Epidermal melanocyte (primary cell): ENCODE data around the gene PLA2G6.
"Not testable (repeated sequence)": the region's sequence is repeated elsewhere in the genome, so short reads cannot be mapped to it uniquely, and the experiment has no call there.

Experiments used
- DNase-seq: peaks from one replicate; pipeline ENCODE4 v3.0.0; 2011; ENCODE audit warnings: low spot score; ENCODE audit not compliant: insufficient read length

The PLA2G6 gene

DNA sequence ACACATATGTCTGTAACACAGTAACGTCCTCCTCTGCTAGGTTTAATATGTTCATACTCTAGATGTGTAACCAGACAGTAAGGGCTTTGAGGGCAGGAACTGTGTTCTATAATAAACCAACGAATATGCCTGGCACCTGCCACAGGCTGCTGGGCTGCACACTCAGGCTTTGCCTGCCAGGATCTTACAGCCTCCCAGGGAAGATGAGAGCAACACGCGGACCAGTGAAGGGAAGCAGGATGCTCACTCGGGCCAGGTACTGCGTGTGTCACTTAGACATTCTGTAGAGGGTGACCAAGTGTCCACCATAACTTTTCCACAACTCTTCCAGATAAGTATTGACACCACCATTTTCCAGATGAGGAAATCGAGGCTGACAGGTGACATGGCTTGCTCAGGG, 49.5 kb downstream of the PLA2G6 start:
- no peak for DNase-seq

DNA sequence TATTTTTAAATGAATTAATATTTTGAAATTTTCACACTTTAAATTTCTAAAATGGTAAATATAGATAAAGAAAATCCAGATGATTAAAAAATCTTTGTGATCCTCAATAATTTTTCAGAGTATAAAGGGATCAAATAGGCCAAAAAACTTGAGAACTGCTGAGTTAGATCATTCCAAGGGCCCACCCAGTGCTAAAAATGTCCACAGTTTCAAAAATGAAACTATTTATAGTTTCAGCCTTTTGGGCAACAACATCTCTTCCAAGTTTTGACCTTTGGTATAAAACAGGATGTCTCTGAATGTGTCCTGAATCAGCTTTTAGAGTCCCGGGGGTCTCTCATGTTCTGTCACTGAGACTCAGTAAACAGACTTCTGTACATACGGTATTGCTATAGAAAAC, 50.2 kb downstream of the PLA2G6 start:
- DNase-seq: no peak

DNA sequence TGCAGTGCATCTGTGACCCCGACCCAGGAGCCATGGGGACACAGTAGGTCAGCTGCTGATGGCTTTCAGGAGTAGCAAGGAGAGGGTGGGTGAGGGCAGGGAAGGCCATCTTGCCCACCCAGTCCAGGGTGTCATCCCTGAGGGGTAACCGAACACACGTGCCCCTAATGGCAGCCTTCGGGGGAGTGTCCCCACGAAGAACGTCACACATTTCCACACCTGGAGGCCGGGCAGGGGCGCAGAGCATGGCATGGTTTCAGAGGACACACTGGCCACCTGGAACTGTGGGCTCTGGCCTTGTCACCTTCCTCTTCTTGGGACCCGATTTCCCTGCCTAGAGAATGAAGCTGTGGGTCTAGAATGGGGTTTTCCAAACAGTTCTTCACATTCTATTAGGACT, 51.8 kb downstream of the PLA2G6 start:
- no peak for DNase-seq

DNA sequence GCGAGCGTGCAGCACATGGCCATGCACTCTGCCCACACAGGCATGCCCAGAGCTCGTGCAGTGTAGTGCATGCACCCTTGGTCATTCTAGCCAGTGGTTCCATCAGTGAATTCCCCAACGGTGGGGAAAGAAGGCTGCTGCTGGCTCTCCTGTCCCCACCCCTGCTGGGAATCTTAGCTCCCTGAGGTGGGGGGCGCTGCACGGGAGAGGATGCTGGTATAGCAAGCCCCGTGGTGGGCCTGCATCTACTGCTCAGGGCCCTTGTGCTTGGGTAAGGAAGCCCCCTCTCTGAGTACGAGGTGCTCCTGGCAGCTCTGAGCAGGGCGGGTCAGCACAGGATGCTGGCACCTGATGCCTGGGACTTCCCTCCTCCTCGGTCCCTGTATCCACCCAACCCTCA, 52.6 kb downstream of the PLA2G6 start:
- no peak for DNase-seq

DNA sequence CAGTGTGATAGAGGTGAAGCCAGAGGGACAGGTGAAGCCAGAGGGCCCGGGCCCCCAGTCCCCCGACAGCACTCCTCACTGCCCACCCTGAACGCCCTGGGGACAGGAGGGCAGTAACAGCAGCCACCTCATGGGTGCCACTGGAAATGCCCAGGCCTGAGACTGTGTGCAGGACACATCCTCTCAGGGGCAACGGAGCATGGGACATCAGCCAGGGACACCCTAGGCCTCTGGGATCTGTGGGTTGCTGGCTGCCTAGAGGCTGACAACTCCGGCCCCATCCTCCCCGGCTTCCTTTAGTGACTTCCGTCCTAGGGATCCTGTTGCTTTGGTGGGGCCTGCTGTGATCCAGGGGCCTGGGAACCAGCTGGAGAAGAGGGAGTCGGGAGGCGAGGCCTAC, 53.8 kb downstream of the PLA2G6 start:
- no peak for DNase-seq

DNA sequence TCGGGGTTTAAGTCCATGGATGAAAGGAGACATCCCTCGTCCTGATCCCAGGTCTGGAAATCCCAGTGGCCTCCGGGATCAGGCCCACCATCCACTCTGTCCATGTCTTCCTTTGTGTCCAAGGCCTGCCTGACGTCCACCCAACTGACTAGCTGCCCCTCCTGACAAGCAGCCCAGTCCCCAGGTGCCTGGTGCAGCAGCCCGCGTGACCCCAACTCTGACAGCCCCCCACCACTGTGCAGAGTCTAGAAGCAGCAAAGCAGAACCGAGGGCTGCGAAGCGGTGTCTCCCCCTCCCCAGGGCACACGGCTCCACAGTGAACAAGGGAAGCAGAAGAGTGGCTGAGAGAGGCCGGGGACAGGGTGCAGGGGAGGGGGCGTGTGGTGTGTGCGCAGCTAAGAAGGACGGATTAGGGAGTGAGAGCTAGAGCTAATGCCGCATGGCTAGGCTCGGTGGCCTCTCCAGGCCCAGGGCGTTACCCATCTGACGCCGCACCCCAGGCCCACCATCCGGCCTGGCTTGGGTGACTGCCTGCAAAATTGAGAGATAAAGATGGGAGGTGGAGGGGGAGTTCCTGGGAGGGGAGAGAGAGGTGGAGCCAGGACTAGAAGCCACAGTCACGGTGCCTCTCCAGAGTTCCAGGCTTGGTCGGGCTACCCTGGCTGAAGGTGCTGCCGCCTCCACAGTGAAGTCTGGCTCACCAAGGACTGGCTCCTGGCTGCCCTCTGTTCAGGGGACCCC, 54.5 kb downstream of the PLA2G6 start:
- DNase-seq: no peak

DNA sequence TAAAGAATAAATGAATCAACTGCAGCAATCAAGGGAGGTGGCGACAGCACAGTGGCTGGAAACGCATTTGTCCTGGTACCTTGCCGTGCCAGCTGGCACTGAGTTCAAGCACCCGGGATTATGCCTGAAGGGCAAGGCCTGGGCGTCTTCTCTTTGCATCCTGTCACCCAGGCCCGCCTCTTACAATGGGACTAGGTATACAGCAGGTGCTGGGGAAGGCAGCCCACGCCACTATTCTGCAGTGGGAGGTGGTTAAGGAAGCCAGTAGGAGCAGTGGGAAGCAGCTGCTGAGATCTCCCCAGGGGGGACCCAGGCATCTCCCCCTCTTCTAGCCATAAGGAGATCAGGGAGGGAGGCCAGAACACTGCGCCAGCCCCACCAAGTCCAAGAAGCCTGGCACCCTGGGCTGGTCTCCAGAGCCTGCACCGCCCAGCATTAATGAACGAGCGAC, 55.9 kb downstream of the PLA2G6 start:
- DNase-seq: no peak

DNA sequence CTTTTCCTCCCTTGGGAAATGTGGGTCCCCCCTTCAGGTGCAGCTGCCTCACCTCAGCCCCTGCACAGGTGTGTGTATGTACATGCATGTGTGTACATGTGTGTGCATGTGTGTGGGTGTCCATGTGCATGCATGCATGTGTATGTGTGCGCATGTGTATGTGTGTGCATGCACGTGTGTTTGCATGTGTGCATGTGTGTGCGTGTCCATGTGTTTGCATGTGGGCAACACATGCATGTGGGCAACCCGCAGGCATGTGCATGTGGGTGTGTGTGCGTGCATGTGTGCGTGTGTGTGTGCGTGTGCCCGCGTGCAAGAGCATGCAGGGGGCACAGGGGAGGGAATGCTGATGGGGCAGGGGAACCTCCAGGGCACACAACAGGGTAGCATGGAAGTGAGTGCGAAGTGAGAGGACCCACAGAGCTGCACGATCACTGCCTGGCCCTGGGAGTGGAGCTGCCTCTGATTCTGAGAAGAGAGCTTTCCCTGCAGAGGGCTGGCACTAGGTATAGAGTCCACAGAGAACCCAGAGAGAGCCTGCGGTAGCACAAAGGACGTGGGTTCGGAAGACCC, 56.5 kb downstream of the PLA2G6 start:
- DNase-seq: no peak

DNA sequence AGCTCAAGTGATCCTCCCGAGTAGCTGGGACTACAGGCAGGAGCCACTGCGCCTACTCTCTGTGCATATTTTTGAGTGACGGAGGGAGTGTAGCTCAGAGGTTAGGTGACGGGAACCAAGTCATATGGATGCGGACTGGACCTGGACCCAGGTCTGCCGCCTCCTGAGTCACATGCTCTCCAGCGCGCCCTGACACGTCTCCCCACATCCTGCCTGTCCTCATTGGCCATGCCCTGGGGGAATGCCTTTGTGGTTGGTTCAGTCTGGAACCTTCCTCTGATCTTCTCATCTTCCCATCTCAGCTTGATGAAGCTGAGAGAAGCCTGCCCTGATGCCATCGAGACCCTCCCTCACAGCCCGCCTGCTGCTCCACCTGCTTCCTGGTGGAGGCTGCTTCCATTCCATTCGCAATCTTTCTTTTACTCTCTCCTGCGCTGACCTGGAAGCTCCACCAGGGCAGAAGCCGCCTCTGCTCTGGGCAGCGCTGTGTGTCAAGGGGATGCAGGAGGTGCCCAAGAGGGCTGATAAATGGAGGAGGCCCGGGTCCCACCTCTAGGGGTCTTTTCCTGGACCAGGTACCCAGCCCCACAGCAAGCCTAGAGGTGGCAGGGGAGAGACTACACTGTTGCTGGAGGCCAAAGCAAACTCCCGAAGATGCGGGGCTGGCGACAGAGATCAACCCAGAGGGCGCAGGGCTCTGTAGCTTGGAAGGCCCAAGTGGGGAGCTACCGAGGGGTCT, 57.2 kb downstream of the PLA2G6 start:
- no peak for DNase-seq

DNA sequence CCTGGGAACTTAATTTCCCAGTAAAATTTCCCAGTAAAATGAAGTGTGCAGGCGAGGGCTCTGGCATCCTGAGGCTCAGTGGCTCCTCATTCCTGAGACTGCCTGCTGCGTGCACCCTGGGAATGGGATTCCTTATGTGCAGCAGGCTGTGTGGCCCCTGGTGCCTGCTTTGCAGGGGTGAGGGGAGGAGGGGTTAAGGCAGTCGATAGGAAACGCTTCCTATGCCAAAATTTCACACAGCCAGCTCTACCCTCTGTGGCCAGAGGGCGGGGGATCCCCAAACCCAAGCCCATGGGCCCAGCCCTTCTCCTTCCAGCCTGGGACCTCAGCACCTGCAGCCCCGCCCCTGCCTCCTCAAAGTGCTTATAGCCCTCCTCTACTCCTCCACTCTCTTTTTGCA, 59.0 kb downstream of the PLA2G6 start:
- no peak for DNase-seq

DNA sequence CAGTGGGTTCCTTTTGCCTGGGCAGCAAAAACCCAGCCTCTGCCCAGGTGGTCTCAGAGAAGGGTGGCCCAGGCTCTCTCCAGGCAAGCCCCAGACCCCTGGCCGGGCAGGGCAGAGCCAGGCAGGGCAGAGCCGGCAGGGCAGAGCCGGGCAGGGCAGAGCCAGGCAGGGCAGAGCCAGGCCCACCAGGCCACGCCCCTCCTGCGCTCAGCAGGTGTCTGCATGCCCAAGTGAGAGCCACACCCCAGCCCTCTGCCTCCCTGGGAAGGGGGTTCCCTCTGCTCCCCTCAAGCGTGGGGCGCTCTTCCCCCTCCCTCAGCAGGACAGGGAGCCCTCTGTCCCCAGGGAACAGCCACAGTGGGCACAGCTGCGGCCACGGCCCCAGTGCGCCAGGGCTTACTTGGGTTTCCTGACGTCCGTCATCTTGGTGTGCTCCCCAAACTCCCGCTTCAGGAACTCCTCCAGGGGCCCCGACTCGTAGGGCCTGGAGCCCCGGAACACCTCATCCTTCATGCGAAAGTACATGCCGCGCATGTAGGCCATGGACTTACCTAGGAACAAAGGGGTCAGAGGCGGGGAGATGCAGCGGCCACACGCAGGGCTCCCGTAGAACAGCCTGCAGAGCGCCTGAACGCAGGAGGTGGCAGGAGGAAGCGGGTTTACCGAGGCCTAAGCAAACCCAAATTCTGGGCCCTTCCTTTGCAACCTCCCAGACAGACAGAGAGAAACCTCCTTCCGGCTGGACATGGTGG, 61.1 kb downstream of the PLA2G6 start:
- no peak for DNase-seq

DNA sequence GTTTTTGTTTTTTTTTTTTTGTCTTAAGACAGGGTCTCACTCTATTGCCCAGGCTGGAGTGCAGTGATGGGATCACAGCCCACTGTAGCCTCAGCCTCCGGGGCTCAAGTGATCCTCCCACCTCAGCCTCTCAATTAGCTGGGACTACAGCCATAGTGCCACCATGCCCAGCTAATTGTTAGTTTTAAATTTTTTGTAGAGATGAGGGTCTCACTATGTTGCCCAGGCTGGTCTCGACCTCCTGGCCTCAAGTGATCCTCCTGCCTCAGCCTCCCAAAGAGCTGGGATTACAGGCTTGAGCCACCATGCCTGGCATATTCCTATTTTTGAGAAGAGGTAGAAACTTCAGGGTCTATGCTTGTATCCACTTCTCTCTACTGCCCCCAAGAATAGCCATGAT, 62.9 kb downstream of the PLA2G6 start:
- DNase-seq: not testable (repeated sequence)

DNA sequence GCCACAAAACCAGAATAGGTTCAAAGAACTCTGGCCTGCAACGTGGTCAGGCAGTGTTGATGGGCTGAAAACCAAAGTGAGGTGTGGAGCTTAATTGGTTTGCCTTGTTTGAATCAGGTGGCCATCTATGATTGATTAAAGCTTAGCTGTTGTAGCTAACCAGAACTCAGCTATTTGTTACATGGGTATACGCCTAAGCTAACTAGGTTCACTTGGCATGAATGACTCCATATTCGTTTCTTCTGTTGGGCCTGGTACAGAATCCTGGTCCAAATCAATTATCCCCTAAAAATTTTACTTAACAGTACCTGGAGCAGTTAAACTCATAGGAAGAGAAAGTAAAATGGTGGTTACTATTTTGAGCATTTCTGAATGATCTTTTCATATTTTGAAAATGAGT, 63.4 kb downstream of the PLA2G6 start:
- DNase-seq: no peak

DNA sequence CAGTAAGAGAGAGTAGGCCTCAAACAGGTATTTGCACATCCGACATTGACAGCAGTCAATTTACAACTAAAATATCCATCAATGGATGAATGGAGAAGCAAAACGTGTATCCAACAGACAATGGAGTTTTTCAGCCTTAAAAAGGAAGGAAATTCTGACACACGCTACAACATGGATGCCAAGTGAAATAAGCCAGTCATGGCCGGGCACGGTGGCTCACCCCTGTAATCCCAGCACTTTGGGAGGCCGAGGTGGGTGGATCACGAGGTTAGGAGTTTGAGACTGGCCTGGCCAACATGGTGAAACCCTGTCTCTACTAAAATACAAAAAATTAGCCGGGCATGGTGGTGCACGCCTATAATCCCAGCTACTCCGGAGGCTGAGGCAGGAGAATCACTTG, 64.1 kb downstream of the PLA2G6 start:
- DNase-seq: not testable (repeated sequence)

DNA sequence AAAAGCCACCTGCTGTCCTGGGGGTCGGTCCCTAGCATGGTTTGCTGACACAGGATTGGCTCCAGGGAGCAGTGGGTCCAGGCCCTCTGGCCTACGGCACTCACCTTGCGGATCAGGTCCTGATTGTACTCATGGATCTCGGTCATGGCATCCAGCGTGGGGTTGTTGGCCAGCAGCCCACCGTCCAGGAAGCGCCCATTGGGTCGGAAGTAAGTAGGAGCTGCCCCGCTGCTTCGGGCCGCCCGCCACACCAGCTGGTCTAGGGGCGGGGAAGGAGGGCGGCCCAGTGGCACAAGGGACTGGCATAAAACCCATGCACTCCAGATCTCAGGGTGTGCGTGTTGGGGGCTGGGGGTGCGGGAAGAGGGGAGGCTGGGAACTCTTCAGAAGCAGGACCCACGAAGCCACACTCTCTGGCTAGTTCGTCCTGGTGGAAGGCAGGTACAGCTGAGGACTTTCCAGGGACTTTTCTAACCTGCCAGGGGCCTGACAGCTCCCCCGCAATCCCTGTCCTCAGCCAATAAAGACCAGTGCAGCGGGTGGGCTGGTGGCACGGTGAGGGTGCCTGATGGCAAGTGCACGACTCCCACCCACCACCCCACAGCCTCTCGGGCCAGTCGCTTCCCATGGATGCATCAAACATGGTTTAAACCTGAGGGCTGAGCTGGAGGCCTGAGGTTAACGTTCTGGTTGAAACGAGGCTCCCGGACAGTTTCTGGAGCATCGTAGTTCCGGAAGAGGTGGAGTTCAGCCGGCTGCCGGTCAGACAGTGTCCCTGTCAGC, 66.0 kb downstream of the PLA2G6 start:
- no peak for DNase-seq

DNA sequence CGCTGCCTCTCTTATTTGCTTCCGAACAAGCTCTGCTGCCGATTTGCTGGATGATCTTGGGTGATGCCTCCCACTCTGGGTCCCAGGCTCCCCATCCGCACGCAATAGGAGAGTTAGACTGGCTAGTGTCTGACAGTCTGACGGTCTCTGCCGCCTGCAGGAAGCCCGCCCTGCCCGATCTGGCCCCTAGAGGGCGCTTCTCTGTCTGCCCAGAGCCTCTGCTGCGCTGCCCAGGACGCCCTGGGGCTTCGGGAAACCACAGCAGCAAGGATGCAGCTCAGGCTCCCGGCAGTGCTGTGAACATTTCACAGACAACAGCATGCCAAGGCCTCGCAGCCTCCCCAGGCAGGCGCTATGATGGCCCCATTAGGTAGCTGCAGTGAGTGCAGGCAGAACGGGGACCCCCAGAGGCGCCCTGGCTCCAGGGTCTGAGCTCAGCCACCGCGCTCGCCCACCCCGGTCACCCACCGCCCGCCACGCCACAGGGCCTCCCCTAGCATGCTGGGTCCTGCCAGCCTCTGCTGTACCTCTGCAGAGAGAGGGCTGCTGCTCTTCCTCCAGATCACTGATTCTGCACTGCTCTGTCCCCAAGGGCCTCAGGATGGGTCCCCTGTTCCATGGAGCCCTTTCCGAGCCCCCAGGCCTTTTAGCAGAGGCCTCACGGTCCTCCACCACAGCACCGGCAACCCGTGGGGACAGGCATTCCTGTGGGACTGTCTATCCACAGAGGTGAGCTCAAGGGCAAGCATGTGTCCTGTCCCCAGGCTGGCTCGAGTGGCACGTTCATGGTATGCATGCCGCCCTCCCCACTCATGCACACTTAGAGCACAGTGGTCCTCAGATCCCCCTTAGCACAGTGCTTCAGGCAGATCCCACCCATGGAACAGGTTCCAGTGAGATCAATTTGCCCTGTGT, 66.9 kb downstream of the PLA2G6 start:
- peak; percentile 98 for DNase-seq

DNA sequence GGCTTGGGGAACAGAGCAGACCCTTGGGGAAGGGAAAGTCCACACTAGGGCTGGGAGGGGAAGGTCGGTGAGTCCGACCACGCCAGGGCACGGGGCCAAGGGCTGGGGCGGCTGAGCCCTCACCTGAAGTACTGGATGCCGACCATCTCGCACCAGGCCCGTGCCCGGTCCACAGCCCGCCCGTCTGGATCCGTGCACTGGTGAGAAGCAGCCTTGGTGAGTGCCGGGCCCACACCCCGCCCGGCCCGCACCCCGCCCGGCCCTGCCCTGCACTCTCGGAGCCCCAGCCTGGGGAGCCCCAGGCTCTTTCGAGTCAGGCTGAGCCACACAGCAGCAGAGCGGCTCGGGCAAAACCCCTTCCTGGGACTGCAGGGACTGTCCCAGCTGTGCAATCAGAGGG, 69.2 kb downstream of the PLA2G6 start:
- no peak for DNase-seq

DNA sequence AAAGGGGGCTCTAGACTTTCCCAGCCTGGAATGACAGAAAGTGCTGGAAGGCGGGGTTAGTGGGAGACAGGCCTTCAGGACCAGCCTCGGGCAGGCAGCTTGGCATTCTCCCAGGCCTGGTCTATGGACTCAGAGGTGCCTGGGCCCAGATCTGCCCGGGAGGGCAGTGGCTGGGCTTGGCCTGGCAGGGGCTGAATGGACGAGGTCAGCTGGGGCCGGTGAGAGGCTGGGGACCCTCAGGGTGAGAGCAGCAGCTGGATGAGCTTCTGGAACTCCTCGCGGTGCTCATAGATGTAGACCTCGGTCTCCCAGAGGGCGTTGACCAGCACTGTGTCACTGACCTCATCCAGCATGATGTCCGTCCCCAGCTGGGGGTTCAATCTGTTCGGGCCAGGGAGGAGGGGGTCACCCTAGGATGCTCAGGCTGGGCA, 69.7 kb downstream of the PLA2G6 start:
- DNase-seq: no peak

DNA sequence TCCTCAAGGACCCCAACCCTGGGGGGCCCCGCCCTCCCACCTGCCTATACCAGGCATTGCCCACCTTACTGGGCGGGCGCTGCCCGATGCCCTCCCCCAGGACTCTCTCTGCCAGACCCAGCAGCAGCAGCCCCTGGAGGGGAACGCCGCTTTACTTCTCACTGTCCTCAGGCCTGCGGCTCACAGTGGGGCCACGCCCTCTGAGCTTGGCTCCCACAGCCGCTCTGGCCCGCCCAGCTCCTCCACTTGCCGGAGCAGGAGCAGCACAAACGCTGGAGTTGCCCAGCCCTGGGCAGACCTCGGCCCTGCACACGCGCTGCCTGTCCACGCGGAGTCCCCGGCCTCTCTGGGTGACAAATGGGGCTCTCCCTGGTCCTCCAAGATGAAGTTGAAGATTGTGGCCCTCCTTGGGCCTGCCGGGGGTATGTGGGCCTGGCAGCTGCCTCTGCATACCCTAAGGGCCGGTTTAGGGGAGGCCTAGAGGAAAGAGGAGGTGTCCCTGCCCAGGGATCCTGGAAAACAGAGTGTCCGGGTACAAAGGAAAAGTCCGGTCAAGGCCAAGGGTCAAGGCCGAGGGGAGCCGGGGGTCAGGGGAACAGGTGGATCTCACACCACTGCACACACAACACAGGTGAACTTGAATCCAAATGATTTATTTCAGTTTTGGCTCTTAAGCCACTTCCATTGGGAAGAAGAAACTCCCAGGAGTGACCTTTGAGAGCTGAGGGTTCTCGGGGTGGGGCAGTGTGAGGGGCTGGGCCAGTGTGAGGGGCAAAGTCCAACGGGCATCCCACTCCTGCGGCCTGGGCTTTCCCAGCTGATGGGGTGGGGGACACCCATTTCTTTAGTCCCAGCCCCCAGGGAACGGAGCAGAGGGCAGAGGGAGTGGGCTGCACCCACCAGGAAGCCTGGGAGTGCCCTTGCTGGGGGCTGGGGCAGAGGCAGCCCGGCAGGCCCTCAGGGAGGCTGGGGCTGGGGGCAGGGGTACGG, 70.5 kb downstream of the PLA2G6 start:
- DNase-seq: no peak
